HG02884 (cell line): ENCODE results near the gene MAOB.
"Not testable (repeated sequence)": the region's sequence is repeated elsewhere in the genome, so short reads cannot be mapped to it uniquely, and the experiment has no call there.

ENCODE experiments used
- ATAC-seq: cut with Tn5 transposase; IDR thresholded peaks from one replicate; pipeline ENCODE4 v1.9.1; 2021; ENCODE audit warnings: mild to moderate bottlenecking, moderate library complexity; ENCODE audit not compliant: unreplicated experiment

MAOB gene

DNA sequence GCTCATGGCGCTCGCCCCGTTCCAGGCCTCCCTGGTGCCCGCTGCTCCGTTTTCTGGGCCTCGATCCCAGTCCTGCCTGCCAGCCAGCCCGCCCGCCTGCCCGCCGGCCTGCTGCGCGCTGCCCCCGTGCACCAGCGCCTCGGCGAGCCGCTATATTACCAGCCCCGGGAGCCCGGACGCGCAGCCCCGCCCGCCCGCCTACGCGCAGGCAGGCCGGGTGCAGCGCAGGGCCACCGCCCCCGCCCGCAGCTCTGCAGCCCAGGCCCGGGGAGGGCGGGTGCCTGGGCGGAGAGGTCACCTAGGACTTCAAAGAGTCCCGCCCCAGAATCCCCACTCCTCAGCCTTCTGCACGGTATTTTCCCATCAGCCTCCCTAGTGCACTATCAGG, at the start of gene MAOB:
MAOB (minus strand) TSS at position 157 of the 388 bp plus-strand sequence; CDS start at position 6, 151 bp downstream.
- ATAC-seq, result no peak

DNA sequence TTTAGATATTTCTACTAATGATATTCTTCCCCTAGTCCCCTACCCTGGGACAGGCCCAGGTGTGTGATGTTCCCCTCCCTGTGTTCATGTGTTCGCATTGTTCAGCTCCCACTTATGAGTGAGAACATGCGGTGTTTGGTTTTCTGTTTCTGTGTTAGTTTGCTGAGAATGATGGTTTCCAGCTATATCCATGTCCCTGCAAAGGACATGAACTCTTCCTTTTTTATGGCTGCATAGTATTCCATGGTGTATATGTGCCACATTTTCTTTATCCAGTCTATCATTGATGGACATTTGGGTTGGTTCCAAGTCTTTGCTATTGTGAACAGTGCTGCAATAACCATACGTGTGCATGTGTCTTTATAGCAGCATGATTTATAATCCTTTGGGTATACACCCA, 39.8 kb upstream of the MAOB start:
- ATAC-seq, result not testable (repeated sequence)

- ATAC-seq, result not testable (repeated sequence)
Measured at GRCh38 chrX:43910772-43911171, 28.5 kb upstream of the MAOB start.

DNA sequence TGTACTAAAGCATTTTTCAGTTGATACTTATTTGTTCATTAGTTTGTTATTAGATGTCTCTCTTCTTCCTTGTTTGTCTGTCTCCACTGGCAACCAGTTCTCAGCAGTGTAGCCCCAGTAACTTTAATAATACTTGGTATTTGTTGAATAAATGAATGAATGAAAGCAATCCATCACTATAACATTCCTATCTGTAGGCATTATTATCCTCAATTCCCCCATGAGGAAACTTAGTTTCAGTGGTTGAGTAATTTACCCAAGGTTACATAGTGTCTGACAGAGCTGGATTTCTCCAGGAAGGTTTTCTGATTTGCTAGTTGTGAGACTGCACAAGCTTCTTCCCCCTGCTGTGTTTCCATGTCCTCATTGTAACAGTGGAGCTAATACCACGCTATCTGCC, 27.8 kb upstream of the MAOB start:
- ATAC-seq, result no peak

- ATAC-seq, result no peak
Measured at GRCh38 chrX:43909141-43909540, 26.9 kb upstream of the MAOB start.

- ATAC-seq, result no peak
Measured at GRCh38 chrX:43899878-43900815, 17.9 kb upstream of the MAOB start.

DNA sequence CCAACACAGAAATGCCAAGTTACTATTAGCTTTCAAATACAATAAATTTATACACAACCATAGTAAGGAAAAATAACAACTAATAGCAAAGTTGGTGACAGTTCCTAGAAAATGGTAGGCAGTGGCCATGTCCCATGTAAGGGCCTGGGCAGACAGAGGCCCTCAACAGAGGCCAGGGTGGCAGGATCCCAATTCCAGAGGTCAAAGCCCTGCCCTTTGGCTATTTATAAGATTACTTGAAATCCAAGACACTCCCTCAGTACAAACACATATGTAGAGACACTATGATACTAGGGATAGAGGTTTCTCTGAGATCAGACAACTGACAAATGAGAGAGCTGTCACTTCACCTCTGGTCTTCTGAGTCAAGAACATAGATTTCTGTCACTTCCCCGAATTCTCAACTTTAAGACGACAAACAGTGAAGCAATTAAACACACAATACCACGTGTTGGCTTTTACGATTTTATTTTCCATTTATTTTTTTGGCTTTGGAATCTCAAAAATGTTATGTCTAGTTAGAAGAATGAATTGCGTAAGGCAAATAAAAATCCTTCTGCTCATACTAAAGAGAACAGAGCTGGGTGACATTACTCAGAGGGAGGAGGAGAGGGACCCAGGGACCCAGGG, 16.3 kb upstream of the MAOB start:
- ATAC-seq, result no peak

GRCh38 chrX:43897290-43897689, 15.0 kb upstream of the MAOB start:
- ATAC-seq, result no peak

DNA sequence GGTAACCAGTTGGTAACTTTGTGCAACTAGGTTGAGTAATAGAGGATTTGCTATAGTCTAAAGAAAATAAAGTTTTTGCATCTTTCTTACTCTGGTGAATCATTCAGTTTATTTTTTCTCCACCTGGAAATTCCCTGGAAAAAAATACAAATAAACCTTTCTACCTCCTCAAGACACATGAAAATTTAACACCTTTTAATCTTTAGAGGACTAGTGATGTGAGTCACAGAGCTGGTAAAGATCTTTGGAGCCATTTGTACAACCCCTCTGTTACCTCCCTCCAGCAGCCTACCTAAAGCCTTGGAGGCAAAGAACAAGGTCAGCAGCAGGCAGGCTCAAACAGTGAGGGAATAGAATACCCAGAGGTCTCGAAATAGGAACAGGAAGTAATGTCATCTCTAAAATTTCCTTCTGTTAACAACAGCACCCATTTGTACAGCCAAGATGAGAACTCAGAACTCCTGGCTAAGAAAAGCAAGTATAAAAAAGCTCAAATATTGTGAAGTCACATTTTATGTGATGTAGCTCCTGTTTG, 10.2 kb upstream of the MAOB start:
- ATAC-seq, result no peak

GRCh38 chrX:43885617-43886016, 3.4 kb upstream of the MAOB start:
- ATAC-seq, result no peak

DNA sequence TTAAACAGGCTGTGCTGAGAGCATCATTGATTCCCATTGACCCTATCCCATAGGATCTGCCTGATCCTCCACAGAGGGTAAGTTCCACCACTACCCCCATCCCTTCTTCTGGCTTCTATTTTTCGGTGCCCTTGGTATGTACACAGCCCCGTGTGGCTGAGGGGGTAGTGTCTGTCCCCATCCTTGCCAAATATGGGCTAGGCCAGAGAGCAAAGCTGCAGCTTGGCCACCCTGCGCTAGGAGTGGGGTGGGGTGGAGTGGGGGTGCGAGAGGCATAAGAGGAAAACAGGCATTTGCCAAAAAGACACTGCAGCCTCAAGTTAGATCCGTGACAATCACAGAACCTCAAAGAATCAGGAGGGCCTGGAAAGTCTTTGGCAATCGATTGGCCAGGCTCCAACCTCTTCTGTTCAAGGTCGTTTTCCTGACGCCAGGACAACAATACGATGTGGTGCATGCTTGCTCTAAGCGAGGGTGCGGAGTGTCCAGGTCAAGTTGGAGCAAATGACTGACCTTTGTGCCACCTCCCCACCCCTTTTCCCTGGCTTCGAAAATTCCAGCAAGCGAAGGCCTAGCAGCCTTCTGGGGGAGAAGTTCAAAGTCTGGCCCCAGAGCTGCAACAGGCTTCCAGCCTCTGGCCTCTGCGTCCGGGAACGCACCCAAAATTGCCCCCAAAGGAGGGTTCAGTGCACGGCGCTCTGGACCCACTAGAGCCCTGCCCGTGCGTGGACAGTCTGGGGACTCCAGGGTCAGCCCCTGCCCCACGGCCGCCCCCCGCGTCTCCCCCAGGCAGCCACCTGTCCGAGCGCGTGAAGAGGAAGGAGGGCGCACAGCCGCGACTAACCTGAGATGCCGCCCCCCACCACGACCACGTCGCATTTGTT, 598 bp downstream of the MAOB start:
- ATAC-seq, result no peak

- ATAC-seq, result no peak
Measured at GRCh38 chrX:43880425-43880824, 1.8 kb downstream of the MAOB start.

DNA sequence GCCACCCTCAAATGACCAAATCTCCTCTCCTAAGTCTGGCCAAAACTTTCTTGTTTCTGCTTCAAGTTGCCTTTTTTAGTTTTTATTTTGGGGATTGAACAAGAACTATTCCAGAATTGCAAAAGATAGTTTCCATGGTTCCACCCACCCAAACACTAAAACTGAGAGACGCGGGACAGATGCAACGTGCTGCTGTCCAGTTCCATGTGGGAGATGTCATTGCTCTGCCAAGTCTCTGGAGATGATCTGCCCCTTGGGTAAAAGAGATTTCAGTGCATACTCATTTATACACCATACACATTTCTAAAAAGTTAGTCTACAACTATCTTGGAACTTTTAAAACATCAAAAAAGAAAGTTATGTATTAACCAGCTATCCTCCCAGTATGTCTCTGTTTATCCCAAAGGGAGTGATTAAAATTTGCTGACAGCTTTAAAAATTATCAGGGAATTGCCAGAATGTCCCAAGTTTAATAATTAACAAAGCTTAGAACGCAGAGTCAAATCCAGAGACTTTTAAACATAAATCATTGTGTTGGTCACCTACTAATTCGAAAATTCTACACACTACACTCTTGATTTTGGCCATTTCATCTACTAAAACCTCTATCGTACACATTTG, 3.2 kb downstream of the MAOB start:
- ATAC-seq, result no peak

DNA sequence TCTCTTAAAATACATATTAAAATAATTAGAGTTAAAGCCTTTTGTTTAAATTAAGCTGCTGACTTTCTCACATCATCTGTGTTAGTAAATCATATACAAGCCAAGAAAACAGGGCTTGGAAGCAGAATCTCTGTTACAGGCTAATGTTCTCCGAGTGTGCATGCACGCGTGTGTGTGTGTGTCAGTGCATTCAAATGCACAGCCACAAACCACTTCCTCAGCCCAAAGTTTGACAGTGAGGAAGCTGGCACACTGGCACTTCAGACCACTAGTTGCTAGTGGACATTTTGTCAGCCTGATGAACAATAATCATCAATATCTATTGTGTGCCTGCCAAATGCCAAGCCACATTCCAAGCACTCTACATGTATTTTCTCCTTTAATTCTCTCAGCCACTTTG, 5.6 kb downstream of the MAOB start:
- no peak for ATAC-seq

GRCh38 chrX:43870758-43871419, 11.4 kb downstream of the MAOB start:
- no peak for ATAC-seq

DNA sequence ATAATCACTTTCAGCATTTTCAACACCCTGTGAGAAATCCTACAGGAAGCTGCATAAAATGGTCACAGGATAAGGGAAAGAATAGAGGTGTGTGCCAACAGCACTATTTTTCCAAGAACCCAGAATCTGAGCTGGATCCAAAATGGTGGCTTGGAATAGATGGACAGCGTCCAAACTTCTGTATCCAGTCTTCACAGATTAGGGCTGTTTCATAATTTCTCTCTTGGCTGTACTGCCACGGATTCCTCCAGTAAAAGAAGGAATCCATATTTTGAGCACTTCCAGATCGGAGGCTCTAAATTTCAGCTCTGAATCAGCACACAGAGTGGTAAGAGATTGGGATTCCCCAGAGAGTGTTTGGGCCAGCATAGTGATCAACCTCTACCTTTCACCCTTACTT, 12.2 kb downstream of the MAOB start:
- no peak for ATAC-seq

- ATAC-seq, result no peak
Measured at GRCh38 chrX:43868791-43869190, 13.5 kb downstream of the MAOB start.

DNA sequence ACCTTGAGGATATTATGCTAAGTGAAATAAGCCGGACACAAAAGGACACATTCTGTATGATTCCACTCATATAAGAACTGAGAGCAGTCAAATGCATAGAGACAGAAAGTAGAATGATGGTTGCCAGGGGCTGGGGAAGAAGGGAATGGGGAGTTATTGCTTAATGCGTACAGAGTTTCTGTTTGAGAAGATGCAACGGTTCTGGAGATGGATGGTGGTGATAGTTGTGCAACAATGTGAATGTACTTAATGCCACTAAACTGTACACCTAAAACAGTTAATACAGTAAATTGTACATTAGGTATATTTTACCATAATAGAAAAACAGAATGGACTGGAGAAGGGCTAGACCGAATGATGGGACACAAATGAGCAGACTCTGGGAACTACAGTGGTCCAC, 15.8 kb downstream of the MAOB start:
- no peak for ATAC-seq

GRCh38 chrX:43865791-43866190, 16.5 kb downstream of the MAOB start:
- no peak for ATAC-seq

GRCh38 chrX:43862434-43862833, 19.8 kb downstream of the MAOB start:
- no peak for ATAC-seq
